NCI-H2171 treated with DMSO at 0.1 percent for 48 hours (cell line): ENCODE measurements around the gene DCAF4L1.

Source experiments
- DNase-seq: peaks from one replicate; lab custom pipeline; 2025; lab: John Stamatoyannopoulos, UW

The DCAF4L1 gene

GRCh38 chr4:41990365-41991111 is 9.0 kb downstream of the DCAF4L1 start, which contains the start of gene SLC30A9:
Gene SLC30A9, plus strand, starts transcription at chr4:41990530. Its CDS starts 122 bp downstream, at chr4:41990652.
- peak; percentile 80 for DNase-seq

DNA sequence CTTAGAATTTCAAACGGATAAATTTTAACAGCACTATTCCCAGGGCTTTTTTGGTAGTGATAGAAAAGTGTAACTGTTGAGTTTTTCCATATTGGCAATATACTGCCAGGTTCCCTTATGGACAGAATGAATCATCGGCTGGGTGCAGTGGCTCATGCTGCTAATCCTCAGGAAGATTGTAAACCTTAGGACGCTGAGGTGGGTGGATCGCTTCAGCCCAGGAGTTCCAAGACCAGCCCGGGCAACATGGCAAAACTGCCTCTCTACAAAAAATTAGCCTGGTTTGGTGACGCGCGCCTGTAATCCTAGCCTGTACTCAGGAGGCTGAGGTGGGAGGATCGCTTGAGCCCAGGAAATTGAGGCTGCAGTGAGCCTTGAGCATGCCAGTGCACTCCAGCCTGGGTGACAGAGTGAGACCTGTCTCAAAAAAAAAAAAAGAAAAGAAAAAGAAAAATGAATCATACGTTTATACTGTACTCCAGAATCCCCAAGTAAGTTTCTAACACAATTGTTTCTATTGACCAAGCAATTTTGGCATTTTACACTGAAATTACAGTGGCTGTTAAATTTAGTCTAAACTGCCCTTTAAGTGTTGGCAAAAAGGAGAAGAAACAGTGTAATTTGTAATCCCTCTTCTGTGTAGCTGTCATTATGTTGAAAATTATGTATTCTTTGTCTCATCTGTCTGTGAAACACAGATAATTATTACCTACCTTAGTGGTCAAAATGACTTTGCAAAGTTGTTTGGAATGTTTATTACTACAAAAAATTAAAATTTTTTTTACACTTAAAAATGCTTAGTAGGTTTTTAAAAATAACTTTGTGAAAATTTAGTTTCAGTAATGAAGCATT is 10.6 kb downstream of the DCAF4L1 start:
- no peak for DNase-seq

- DNase-seq, result no peak
Measured at GRCh38 chr4:41992967-41993857, 11.7 kb downstream of the DCAF4L1 start.

GRCh38 chr4:41994461-41994985 is 13.0 kb downstream of the DCAF4L1 start:
- no peak for DNase-seq

GRCh38 chr4:41998019-41998418 is 16.5 kb downstream of the DCAF4L1 start:
- DNase-seq, result no peak

DNA sequence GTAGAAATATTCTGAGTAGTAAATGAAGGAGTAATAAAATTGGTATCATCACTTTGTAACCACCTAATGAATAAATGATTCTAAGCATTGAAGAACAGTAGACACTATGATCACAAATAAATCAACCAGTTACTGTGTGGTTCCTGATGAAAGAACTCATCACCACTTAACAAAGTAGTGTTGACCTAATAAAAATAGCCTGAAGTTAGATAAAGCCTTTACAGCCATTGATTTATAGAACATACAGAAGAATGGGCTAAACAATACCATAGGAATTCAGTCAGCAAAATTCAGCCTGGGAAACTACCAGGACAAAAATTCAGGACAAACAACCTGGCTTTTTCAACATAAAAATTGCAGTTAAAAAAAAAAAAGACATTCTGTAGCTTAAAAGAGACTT is 17.8 kb downstream of the DCAF4L1 start:
- DNase-seq, result no peak

GRCh38 chr4:42008011-42008786 is 26.6 kb downstream of the DCAF4L1 start:
- DNase-seq, result no peak

DNA sequence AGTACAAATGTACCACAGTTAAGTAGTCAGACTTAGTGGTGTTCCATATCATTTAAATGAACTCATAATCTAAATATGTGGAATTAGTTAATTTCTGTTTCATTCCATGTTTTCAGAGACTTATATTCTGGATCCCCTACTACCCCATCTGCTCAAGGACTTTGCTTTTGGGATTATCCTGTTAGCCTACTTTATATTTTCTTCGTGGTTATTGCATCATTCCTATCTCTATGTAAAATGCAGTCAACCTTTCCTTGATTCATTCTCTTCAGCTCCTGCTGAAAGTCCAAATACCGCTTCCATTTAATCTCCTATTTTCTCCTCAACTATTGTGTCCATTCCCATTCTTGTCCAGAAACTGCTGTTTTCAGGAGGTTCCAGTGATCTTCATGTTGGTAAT is 33.9 kb downstream of the DCAF4L1 start:
- no peak for DNase-seq

DNA sequence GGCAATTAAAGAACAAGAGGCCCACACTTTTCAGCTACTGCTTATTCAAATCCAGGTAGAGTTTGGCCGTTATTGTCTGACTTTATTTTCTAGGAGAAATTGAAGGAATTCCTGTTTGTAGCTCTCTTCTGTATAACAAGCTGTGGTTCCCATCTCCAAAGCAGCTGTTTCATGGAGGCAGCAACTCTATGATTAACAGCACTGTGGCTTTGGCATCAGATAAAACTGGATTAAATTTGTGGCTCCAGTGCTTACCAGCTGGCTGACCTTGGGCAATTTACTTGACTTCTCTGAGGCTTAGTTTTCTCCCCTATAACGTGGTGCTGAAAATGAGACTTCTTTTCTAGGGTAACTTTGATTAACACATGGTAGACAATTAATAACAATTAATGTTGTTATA is 36.9 kb downstream of the DCAF4L1 start:
- no peak for DNase-seq
